RKO (cell line): ENCODE results near the gene SLC46A2.

Source experiments
- DNase-seq: peaks from one replicate; pipeline ENCODE4 v3.0.0-alpha.2; 2016; ENCODE audit warnings: low spot score

Gene SLC46A2

DNA sequence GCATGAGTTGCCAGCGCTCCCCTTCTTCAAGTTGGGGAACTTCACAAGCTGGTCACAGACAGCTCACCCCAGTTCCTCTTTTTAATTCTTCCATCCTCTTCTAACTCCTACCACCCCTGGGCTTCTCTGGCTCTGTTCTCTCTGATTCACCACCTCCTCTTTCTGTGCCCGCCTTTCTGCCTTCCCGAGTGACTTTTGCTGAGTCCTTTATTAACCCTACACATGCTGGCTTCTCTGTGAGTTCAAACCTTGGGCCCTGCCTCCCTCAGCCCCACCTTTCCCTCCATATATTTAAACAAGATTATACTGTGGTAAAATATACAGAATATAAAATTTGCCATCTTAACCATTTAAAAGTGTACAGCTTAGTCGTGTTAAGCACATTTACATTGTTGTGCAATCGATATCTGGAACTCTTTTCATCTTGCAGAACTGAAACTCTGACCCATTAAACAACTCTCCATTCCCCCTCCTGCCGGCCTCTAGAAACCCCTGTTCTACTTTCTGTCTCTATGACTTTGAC is 32.0 kb downstream of the SLC46A2 start:
- peak; percentile 31 for DNase-seq

GRCh38 chr9:112858005-112858404 is 32.7 kb downstream of the SLC46A2 start:
- DNase-seq, result no peak

DNA sequence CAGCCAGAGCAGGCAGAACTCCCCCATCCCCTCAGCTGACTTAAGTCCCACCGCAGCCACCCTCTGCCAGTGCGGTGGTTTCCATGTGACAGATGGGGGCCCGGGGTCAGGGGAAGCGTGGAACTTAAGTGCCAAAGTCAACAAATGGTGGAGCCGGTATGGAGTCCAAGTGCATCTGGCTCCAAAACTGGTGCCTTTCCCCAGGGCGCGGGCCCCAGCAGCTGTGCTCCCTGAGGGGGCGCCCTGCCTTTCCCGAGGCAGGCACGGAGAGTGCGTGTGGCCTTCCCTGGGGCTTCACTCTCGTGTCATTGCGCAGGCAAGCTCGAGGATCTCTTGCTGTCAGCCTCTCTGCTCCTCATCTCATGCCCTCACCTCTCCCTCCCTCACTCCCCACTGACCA is 33.8 kb downstream of the SLC46A2 start:
- no peak for DNase-seq

GRCh38 chr9:112856200-112856599 is 34.5 kb downstream of the SLC46A2 start:
- no peak for DNase-seq

GRCh38 chr9:112854657-112855056 is 36.0 kb downstream of the SLC46A2 start:
- DNase-seq, result no peak

GRCh38 chr9:112853882-112854585 is 36.6 kb downstream of the SLC46A2 start:
- DNase-seq, result no peak

GRCh38 chr9:112852741-112853504 is 37.8 kb downstream of the SLC46A2 start:
- no peak for DNase-seq

DNA sequence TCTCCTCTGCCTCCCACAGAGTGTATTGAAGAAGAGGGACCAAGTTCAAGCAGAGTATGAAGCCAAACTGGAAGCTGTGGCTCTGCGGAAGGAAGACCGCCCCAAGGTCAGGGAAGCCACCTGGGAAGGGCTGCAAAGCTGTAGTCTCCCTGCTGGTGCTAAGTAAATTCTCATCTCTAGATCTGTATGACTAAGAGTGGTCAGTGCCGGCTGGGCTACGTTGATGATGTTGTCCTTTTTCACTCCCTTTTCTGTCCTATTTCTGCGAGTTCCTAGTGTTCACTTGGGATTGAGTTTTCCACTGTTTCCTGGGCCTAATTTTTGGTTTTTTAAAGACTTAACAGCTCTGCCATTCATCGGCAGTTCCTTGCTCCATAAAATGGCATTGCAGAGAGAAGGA is 39.8 kb downstream of the SLC46A2 start:
- no peak for DNase-seq

DNA sequence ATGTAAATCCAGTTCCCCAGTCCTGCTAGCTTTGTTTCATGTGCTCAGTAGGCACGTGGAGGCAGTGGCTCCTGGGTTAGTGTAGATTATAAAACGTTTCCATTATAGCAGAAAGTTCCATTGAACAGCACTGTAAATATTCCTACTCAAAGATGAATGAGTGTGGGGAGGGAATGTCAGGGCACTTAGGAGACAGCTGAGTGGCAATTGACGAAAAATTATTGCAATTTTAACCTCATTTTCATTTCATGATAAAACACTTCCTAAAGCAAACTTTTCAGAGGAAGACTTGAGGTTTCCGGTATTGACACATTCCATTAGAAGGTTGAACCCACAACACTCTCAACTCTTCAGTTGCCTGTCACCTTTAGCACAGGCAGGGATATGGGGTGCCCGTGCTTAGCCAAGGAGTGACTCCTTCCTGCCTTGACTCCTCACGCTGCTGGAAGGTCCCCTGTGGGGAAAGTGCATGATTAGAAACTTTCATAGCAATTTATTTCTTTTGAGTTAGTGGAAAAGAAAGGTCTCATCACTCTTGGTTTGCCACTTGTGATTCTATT is 41.2 kb downstream of the SLC46A2 start:
- no peak for DNase-seq

DNA sequence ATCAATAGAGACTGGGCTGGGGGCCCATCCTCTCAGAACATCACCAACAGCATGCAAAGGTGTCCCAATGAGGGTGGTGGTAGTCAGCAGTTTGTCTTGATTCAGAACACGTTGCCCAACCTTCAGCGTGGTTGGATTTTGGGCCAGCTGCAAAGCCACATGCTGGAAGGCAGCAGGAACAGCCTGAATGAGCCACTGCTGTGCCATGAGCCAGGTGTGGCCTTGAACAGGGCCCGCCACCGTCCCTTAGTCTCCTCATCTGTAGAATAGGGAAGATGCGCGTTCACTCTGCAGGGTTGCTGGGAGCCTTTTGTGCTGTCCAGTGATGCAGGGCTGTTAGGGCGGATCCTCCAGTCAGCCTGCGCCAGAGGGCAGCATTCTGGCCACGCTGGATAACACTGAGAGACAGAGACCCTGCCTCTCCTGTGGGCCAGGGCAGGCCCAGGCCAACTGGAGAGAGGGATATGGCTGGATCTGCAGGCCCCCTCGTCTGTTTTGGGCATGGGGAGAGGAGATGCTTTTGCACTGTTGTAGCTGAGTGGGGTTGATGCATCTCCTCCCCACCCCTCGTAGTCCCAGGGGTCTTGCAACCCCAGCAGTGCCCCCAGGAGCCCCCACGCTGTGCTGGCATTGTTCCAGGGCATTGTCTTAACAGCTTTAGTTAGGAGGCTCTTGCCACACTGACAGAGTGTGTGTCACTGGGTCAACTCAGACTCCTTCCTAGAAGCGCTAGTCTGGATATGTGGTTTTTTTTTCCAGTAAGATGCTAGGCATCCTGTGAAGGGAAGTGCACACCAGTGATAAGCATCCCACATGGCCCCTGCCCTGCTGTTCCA is 42.1 kb downstream of the SLC46A2 start:
- no peak for DNase-seq

GRCh38 chr9:112846528-112847488 is 43.9 kb downstream of the SLC46A2 start:
- DNase-seq, result no peak

DNA sequence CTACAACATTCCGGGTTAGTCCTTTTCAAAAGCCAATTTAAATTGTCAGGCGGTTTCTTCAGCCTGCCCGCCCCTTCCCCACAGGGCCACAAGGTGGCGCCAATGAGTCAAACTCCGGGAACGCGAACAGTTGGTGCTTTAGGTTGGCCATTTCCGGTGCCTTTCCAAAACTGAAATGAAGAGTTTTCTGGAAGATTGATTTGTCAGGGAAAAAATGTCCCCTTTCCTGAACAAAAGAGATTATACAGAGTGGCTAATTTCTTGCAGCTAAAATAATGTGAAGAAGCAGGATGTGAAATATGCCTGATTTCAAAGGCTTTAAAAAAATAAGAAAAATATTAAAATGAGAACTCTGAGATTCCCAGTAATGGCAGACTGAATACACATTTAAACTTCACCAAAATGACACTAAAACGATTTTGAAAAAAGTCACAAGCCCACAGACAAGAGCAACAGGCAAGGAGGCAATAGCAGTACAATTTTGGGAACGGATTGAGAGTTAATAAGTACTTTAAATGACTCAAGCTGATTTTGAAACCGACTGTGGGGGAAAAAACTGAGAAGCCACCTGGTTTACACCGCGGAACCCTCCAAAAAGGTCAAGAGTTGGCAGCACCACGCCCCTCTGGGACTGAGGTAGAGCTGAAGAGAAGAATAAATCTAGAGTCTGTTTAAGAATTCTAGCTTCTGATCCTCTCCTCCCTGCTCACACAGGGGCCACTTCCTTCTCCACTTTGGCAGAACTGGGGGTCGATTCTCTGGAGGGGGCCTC is 45.7 kb downstream of the SLC46A2 start:
- peak; percentile 87 for DNase-seq

- no peak for DNase-seq
Observed at GRCh38 chr9:112842555-112842954, 48.1 kb downstream of the SLC46A2 start.

GRCh38 chr9:112841261-112841660 is 49.4 kb downstream of the SLC46A2 start:
- no peak for DNase-seq

DNA sequence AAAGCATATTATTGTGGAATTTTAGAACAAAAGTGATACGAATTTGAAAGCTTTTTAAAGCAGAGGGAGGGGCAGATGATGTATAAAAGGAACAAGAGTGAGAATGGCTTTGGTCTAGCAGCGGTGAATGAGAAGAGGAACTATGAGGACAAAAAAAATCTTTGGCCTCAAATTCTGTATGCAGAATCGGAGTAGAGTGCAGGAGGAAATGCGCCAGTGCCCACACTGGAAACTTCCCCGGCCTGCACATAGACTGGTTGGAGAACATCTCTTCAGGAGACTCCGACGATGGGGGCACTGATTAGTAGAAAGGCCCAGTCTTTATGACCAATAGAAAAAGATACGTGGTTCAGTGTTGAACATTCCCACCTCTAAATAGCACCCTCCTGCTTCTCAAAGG is 51.3 kb downstream of the SLC46A2 start:
- no peak for DNase-seq

DNA sequence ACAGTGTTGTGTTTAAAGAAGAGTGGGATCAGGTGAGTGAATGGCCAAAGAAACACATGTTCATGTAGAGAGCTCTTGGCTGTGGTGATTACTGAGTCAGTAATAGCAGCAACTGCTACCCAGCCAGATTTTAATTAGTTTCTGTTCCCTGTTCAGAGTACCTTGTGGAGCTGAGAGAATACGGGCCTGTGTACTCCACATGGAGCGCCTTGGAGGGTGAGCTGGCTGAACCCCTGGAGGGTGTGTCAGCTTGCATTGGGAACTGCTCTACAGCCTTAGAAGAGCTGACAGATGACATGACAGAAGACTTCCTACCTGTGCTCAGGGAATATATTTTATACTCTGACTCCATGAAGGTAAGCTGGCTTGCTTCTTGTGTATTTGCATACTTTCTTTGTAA is 52.3 kb downstream of the SLC46A2 start:
- DNase-seq, result no peak

GRCh38 chr9:112836394-112836793 is 54.3 kb downstream of the SLC46A2 start:
- no peak for DNase-seq

DNA sequence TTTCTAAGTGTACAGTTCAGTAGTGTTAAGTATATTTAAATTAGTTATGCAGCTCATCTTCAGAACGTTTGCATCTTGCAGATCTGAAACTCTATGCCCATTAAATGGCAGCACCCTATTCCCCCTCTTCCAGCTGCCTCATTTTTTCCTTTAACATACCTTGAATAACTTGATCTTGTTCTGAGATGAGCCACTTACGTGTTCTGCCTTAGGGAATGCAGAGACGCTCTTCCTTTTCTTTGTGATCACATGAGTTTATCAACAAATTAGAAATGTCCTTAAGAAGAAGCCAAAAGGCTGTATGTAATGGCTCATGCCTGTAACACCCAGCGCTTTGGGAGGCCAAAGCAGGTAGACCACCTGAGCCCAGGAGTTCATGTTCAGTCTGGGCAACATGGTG is 57.6 kb downstream of the SLC46A2 start:
- no peak for DNase-seq

DNA sequence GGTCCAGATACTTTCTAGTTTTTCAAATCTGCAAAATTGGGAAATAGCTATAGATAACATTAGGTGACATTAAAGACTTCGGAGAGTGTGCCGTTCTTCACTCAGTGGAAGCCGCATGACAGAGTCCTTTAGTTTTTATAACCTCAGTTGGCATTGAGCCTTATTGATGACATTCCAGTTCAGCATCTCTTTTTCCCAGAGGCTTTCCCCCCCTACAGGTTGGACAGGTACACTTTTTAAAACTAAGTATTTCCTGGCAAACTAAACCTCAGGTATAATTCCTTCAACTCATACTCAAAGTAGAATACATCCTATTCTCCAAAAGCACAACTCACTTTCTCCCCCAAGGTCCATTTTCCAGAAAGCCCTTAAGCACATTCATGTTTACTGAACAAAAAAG is 58.7 kb downstream of the SLC46A2 start:
- no peak for DNase-seq

DNA sequence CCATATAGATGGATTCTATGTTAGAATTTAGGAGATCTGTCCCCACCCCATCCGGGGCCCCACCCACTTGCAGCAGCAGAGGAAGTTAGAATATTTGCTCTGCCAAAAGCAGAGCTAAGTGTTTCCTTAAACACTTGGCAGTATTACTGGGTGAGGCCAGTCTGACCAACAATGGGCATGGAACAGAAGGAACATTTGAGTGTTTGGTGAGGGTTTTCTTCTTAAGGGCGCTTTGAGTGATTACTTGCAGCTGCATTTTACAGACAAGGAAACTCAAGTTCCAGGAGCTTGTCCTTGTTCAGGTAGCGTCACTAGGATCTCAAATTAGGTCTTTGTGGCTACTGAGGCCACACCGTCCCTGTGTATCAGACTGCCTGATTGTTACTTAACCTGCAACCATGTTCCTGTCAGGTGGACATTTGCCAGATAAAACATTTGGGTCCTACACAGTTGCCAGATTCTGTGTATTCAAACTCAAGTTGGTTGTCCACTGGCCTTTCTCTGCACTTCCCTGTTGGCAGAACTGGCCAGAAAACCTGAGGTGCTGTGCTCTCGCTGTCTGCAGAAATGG is 59.3 kb downstream of the SLC46A2 start:
- no peak for DNase-seq
